ENCODE measurements around the gene MTTP.

DNA sequence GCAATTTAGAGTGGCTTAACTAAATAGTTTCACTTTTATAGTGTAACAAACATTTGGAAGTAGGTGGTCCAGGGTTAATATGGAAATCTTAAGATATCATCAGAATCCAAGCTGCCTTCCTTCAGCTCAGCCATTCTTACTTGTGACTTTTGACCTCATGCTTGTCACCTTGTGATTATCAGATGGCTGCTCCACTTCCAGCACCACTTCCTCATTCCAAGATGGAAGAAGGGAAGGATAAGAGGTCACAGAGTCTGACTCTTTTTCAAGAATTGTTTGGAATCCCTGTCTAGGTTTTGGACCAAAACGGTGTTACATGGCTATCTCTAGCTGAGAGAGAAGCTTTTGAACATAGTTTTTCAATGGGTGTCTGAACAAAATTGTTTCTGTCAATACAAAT is 39.9 kb downstream of the MTTP start:
- TF ChIP-seq, protein P1, sequence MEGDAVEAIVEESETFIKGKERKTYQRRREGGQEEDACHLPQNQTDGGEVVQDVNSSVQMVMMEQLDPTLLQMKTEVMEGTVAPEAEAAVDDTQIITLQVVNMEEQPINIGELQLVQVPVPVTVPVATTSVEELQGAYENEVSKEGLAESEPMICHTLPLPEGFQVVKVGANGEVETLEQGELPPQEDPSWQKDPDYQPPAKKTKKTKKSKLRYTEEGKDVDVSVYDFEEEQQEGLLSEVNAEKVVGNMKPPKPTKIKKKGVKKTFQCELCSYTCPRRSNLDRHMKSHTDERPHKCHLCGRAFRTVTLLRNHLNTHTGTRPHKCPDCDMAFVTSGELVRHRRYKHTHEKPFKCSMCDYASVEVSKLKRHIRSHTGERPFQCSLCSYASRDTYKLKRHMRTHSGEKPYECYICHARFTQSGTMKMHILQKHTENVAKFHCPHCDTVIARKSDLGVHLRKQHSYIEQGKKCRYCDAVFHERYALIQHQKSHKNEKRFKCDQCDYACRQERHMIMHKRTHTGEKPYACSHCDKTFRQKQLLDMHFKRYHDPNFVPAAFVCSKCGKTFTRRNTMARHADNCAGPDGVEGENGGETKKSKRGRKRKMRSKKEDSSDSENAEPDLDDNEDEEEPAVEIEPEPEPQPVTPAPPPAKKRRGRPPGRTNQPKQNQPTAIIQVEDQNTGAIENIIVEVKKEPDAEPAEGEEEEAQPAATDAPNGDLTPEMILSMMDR (IDR thresholded peaks at IDR 0.05): no peak
- no peak for TF ChIP-seq POLR2A (IDR thresholded peaks at IDR 0.05)

Data from adrenal gland (tissue), 5 donors.